Lower lobe of right lung (tissue), 2 donors: ENCODE measurements around the gene OR3A1. TPM values are rescaled to one million over a fixed set of nuclear protein-coding genes. Genes with fewer than 3 reads are reported as not detected.
"Not testable (repeated sequence)": the region's sequence is repeated elsewhere in the genome, so short reads cannot be mapped to it uniquely, and the experiment has no call there.

Source experiments
- ATAC-seq, 2 donors: fragments of 200-7000 bp; cut with Tn5 transposase; one replicate each; pipeline ENCODE4 v1.9.1; 2020 to 2022; ENCODE audit warnings: mild to moderate bottlenecking in 2 of 2, moderate library complexity in 2 of 2
- DNase-seq: peaks from one replicate; pipeline ENCODE4 v3.0.0-alpha.2; 2020
- H3K27ac ChIP-seq: fragments of 200-600 bp; one replicate; pipeline ENCODE4 v1.8.0; 2022
- H3K27me3 ChIP-seq: fragments of 200-600 bp; one replicate; pipeline ENCODE4 v1.8.0; 2022; ENCODE audit warnings: low read depth
- H3K36me3 ChIP-seq: fragments of 200-600 bp; one replicate; pipeline ENCODE4 v1.8.0; 2022; ENCODE audit warnings: mild to moderate bottlenecking
- H3K4me1 ChIP-seq: fragments of 200-600 bp; one replicate; pipeline ENCODE4 v1.8.0; 2022
- H3K4me3 ChIP-seq: fragments of 200-600 bp; one replicate; pipeline ENCODE4 v1.8.0; 2022; ENCODE audit warnings: mild to moderate bottlenecking
- H3K9me3 ChIP-seq: fragments of 200-600 bp; one replicate; pipeline ENCODE4 v1.8.0; 2022
- intact Hi-C: fragments of 100-400 bp; cut with DNase I; formaldehyde crosslinking; loops from one replicate; pipeline ENCODE4 v1.11.0; 2022
- total RNA-seq: library from RNA; stranded (reverse); fragmentation: NEBNext Ultra II Directional; extraction: Animal tissue kit (Norgen Biotek cat#: 25700); gene quantifications from one replicate; pipeline ENCODE4 v1.2.1, GENCODE V29; 2021
- TF ChIP-seq, protein P1 (sequence below): fragments of 200-600 bp; IDR thresholded peaks from one replicate; pipeline ENCODE4 v1.8.0; 2022; ENCODE audit warnings: antibody characterized with exemption, mild to moderate bottlenecking
- donor health status: DM: no; HTN: yes; CAD: no; lungs with severe emphysema.

The OR3A1 gene
- total RNA-seq, 1 donor from 2014 or later: not detected

- intact Hi-C loops: no loop called here
- DNase-seq (no peak), ATAC-seq (no peak)
- H3K4me3 ChIP-seq: no peak overlapping the region
- H3K27ac ChIP-seq: no peak overlapping the region
- no peaks in the 10 kb centered on the region for H3K9me3 ChIP-seq
- H3K36me3 ChIP-seq: no peaks in the 10 kb centered on the region
- H3K4me1 ChIP-seq: no peaks in the 10 kb centered on the region
- TF ChIP-seq, protein P1, sequence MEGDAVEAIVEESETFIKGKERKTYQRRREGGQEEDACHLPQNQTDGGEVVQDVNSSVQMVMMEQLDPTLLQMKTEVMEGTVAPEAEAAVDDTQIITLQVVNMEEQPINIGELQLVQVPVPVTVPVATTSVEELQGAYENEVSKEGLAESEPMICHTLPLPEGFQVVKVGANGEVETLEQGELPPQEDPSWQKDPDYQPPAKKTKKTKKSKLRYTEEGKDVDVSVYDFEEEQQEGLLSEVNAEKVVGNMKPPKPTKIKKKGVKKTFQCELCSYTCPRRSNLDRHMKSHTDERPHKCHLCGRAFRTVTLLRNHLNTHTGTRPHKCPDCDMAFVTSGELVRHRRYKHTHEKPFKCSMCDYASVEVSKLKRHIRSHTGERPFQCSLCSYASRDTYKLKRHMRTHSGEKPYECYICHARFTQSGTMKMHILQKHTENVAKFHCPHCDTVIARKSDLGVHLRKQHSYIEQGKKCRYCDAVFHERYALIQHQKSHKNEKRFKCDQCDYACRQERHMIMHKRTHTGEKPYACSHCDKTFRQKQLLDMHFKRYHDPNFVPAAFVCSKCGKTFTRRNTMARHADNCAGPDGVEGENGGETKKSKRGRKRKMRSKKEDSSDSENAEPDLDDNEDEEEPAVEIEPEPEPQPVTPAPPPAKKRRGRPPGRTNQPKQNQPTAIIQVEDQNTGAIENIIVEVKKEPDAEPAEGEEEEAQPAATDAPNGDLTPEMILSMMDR: no peak
- no peaks in the 10 kb centered on the region for H3K27me3 ChIP-seq
Measured at GRCh38 chr17:3260163-3260562, 38.0 kb downstream of the OR3A1 start.

- no peak overlapping the region for H3K4me3 ChIP-seq
- DNase-seq: no peak
- no peaks in the 10 kb centered on the region for H3K4me1 ChIP-seq
- intact Hi-C loops: no loop called here
- no peaks in the 10 kb centered on the region for H3K9me3 ChIP-seq
- ATAC-seq: no peak
- TF ChIP-seq, protein P1: no peak
- no peaks in the 10 kb centered on the region for H3K27me3 ChIP-seq
- no peaks in the 10 kb centered on the region for H3K36me3 ChIP-seq
- H3K27ac ChIP-seq: no peak overlapping the region
Measured at GRCh38 chr17:3256575-3256974, 41.6 kb downstream of the OR3A1 start.

DNA sequence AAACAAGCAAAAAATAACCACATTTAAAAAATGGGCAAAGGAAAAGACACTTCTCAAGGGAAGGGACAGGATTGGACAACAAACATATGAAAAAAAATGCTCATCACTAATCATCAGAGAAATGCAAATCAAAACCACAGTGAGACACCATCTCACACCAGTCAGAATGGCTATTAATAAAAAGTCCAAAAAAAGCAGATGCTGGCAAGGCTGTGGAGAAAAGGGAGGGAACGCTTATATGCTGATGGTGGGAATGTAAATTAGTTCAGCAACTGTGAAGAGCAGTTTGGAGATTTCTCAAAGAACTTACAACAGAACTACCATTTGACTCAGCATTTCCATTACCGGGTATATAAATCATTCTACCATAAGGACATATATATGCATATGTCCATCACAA lies 49.1 kb downstream of the OR3A1 start:
- ATAC-seq, H3K9me3 ChIP-seq, H3K27ac ChIP-seq, H3K4me3 ChIP-seq, H3K4me1 ChIP-seq, DNase-seq, H3K27me3 ChIP-seq, intact Hi-C loops, H3K36me3 ChIP-seq: not testable (repeated sequence)

GRCh38 chr17:3244841-3245240 lies 53.3 kb downstream of the OR3A1 start:
- H3K27me3 ChIP-seq, intact Hi-C loops, H3K9me3 ChIP-seq, H3K36me3 ChIP-seq, H3K4me1 ChIP-seq, ATAC-seq, H3K4me3 ChIP-seq, DNase-seq, H3K27ac ChIP-seq: not testable (repeated sequence)

DNA sequence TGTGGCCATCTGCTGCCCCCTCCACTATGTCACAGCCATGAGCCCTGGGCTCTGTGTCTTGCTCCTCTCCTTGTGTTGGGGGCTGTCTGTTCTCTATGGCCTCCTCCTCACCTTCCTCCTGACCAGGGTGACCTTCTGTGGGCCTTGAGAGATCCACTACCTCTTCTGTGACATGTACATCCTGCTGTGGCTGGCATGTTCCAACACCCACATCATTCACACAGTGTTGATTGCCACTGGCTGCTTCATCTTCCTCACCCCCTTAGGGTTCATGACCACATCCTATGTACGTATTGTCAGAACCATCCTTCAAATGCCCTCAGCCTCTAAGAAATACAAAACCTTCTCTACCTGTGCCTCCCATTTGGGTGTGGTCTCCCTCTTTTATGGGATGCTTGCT lies 57.1 kb downstream of the OR3A1 start:
- H3K36me3 ChIP-seq, H3K27me3 ChIP-seq, H3K4me1 ChIP-seq, H3K4me3 ChIP-seq, intact Hi-C loops, DNase-seq, H3K9me3 ChIP-seq, ATAC-seq, H3K27ac ChIP-seq: not testable (repeated sequence)

Other genes with a start within 250 kb of the OR3A1 start
- gene OR1D5, start 234.8 kb downstream of the OR3A1 start, total RNA-seq: not detected
- gene OR1D2, start 193.9 kb downstream of the OR3A1 start, total RNA-seq: not detected
- gene OR1G1, start 170.8 kb downstream of the OR3A1 start, total RNA-seq: not detected
- gene OR1A2, start 100.8 kb downstream of the OR3A1 start, total RNA-seq: not detected
- not detected for gene OR1A1, start 90.7 kb downstream of the OR3A1 start, total RNA-seq
- gene OR3A2, start 87.9 kb upstream of the OR3A1 start, total RNA-seq: not detected
- gene OR1E1, start 100.0 kb upstream of the OR3A1 start, total RNA-seq: not detected
- gene OR3A3, start 113.0 kb upstream of the OR3A1 start, total RNA-seq: not detected
- gene OR1E2, start 135.5 kb upstream of the OR3A1 start, total RNA-seq: not detected
- 0.53 TPM for gene SPATA22, start 173.5 kb upstream of the OR3A1 start, total RNA-seq
- 8.2 TPM for gene ASPA, start 177.6 kb upstream of the OR3A1 start, total RNA-seq